HG03354 (cell line): Measurements from ENCODE around the gene TSHR.
"Not testable (repeated sequence)": the region's sequence is repeated elsewhere in the genome, so short reads cannot be mapped to it uniquely, and the experiment has no call there.

Experiments
- ATAC-seq: cut with Tn5 transposase; IDR thresholded peaks from one replicate; pipeline ENCODE4 v1.9.1; 2021; ENCODE audit warnings: mild to moderate bottlenecking; ENCODE audit not compliant: unreplicated experiment, poor library complexity, severe bottlenecking

Gene TSHR

GRCh38 chr14:80988192-80988591 is 32.8 kb downstream of the TSHR start:
- ATAC-seq, result no peak

DNA sequence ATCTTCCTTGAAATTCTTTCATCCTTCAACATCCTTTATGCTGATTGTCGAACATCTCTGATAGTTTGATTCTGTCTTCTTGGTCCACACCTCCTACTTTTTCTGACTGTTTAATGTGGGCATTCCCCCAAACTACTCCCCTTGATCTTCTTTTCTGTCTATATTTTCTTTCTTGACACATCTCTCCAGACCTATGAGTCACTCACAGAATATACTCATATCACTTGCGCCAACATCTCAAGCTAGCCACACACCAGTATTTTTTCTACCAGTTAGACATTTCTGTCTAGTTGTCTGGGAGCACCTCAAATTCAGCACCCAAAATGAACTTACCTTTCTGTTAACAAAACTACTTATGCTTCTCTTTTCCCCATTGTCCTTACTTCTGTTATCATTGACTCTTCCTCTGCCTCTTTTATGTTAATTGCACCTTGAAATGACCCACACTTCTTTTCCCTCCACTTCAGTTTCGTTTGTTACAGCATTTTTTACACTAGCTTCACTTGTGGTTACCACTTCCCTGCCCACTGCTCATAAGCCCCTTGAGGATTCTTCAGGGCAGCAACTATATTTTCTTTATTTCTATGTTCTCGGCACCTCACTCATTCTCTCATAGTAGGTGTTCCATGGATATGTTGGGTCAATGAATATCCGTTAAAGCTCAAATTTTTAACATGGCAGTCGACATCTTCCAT is 33.5 kb downstream of the TSHR start:
- ATAC-seq, result peak; percentile 73

DNA sequence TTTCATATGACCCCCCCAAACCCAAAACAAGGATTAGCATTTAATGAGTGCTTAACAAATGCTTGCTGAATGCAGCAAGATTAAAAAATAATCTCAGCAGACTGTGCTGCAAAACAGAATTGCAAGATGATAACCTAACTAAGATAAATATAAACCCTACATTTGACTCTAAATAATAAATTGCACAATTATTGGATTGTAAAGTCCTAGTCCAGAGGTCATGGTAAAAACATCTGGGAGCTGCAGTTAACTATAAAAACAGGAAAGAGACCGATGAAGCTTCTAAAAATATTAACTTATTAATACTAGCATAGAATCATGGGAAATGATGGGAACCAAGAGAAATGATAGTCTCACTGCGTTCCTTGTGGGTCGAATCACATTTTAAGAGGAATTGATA is 37.2 kb downstream of the TSHR start:
- ATAC-seq, result no peak

DNA sequence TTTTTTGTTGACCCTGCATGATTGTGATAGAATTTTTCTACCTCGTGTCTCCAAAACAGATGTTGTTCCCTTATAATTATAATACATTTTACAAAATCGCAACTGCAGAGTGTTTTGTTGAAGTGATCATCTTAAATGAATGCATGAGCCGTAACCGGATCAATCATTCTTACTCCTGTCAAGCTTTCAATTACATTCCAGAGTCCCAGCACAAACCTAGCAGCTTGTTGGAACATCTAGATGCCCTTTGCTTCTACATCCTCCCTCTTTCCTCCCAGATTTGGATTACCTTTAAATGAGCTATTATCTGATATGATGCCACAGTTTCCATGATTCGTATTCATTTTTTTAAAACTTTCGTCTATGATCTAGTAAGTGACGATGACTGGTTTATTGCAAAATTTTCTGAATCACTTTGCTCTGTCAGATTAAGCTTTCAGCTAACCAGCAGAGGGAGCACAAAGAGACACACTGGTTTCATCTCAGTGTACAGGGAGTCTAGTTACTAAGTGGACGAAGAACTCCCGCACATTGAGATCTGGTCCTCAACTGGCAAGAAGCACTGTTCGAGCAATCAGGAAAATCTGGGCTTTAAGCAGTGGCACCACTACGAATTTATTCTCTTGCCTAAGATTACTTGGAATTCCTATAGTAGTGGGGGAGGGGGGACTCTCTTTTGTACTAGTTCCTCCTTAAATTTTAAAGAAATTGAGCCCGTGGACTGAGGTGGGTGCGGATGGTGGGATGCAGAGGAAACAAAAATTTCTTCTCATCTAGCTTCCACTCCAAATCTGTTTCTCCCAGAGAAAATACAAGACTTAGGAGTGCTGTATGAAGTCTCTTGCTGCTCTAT is 40.9 kb downstream of the TSHR start:
- ATAC-seq, result peak; percentile 88

DNA sequence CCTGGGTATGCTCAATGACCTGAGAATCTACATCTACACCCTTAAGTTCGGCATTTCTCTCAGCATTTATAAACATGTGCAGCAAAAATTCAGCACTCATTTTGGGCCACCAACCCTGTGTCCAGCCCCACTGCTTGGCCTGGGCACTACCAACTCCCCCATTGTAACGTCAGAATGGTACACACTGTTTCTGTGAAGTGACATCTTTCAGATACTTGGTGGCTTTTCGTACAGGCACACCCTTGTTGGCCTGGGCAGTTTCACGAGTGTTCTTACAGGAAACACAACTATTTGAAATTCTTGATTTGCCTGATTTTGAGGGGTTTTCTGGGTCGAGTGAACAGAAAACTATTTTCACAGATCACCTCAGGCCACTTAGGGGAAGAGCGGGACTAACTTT is 46.0 kb downstream of the TSHR start:
- ATAC-seq, result no peak

GRCh38 chr14:81004575-81004974 is 49.2 kb downstream of the TSHR start:
- no peak for ATAC-seq

DNA sequence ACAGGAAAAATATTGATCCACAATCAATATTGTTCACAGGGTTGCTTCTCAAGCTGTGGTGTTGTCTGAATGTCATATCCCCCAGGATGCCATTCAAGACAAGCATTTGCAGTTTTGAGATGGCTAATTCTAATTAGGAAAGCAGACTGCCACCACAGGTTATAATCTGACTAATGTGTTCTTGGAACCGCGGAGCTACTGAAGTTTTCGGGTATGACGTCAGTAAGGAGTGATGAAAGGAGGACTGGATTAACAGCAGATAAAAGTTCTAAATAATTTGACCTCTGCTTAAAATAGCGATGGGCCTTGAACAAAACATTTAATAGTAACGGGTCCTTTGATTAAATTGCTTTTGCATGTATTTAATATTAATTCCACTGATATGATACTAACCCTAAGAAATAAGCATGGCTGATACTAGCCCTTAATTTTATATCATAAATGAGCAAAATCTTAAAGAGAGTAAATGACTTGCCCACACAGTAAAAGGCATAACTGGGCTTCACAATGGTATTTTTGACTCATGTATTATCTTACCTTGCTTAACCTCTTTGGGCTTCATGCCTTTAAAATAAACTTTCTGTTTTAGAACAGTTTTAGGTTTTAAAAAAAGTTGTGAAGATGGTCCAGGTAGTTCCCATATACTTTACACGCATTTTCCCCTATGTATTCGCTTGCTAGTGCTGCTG is 50.3 kb downstream of the TSHR start:
- ATAC-seq, result no peak

DNA sequence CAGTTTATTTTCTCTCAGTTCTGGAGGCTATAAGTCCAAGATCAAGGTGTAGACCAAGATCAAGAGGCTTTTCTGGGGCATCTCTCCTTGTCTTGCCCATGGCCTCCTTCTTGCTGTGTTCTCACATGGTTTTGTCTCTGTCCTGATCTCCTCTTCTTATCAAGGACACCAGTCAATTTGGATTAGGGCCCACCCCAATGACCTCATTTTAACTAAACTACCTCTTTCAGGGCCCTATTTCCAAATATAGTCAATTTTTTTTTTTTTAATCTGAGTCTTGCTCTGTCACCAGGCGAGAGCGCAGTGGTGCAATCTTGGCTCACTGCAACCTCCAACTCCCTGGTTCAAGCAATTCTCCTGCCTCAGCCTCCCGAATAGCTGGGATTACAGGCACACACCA is 50.8 kb downstream of the TSHR start:
- ATAC-seq, result no peak

DNA sequence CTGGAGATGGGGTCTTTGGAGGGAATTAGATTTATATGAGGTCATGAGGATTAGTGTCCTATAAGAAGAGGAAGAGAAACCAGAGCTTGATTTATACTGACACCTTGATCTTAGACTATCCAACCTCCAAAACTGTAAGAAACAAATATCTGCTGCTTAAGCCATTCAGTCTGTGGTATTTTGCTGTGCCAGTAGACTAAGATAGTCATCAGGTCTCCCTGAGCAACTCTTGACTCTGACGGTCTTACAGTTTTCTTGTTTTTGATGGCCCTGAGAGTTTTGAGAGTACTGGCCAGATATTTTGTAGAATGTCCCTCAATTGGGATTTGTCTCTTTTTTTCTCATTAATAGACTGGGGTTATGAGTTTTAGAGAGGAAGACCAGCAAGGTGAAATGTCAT is 51.7 kb downstream of the TSHR start:
- no peak for ATAC-seq

DNA sequence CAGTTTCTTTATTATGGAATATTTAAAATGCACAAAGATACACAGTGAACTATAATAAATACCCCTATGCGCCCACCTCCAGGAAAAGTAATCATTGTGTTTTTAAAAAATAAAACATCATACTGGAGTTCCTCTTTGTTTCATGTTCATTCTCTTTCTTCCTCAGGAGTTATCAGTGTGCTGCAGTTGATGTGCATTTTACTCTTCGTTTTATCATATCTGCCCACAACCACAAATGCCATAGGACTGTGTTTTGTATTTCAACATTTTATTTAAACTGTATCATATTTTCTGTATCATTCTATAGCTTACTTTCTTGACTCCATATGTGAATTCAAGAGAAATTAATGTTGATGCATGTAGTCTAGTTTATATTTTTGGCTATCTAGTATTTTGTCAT is 53.9 kb downstream of the TSHR start:
- no peak for ATAC-seq

GRCh38 chr14:81018251-81018650 is 62.8 kb downstream of the TSHR start:
- no peak for ATAC-seq

DNA sequence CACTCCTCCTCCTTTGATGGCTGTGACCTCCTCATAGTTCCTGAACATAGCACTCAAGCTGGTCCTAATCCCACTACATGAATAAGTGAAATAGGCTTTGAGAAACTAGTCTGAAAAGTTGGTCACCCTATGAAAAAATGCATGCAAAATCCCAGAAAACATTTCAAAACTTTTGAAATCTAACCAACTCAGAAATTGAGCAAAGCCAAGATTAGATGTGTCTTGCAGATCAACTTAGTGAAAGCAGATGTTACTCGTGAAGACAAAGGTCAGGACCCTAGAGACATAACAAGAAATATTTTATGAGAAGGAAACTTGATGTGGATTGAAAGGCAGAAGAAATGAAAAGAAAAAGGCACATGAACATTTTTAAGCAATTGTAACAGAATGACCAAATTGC is 63.3 kb downstream of the TSHR start:
- no peak for ATAC-seq

DNA sequence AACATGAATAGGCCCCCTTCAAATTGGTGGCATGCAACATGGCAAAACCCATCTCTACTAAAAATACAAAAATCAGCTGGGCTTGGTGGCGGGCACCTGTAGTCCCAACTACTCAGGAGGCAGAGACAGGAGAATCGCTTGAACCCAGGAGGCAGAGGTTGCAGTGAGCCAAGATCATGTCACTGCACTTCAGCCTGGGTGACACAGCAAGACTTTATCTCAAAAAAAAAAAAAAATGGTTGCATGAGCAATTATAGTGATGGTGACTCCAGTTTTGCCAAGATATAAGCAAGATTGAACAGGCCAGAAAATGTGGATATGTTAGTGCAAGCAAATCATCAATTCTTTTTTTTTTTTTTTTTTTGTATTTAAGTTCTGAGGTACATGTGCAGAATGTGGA is 63.7 kb downstream of the TSHR start:
- ATAC-seq, result not testable (repeated sequence)

GRCh38 chr14:81023095-81023710 is 67.8 kb downstream of the TSHR start:
- ATAC-seq, result no peak

- ATAC-seq, result no peak
These were observed 73.0 kb downstream of the TSHR start for GRCh38 chr14:81028461-81028860.

GRCh38 chr14:81031488-81031887 is 76.1 kb downstream of the TSHR start:
- ATAC-seq, result no peak

DNA sequence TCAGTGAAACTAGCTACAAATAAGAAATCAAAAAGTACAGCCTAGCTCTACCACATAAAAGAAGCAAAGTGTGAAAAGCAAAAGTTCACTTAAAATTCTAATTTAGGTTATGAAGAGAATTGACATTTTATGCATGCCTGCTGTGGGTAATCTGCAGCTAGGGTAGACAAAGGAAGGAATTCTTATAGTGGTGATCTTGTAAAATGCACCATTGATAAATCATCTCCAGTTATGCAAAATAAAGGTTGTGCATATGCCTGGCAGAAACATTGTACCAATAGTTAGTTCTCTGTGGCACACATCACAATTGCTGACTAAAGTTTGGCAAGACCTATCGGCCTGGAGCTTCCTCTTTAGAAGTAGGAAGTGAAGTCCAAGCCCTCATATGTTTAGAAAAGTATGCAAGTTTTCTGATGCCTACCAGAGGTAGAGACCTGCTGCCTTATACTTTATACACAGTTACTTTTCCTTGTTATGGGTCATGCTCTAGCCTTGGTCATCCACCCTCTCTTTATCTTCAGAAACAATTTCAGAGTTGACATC is 78.3 kb downstream of the TSHR start:
- no peak for ATAC-seq

DNA sequence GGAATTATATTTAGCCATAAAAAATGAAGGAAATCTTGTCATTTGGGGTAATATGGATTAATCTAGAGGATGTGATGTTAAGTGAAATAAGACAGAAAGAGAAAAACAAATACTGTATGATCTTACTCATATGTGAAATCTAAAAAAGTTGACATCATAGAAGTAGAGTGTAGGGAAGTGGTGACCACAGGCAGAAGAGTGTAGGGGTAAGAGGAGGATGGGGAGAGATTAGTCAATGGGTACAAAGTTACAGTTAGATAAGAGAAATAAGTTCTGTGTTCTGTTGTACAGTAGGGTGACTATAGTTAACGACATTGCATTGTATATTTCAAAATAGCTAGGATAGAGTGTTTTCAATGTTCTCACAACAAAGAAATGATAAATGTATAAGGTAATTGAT is 87.0 kb downstream of the TSHR start:
- ATAC-seq, result no peak

- ATAC-seq, result no peak
These were observed 96.1 kb downstream of the TSHR start for GRCh38 chr14:81051547-81051946.

GRCh38 chr14:81054057-81054456 is 98.6 kb downstream of the TSHR start:
- not testable (repeated sequence) for ATAC-seq
